ENCODE measurements around the gene ZNF492. TPM values are rescaled to one million over a fixed set of nuclear protein-coding genes. Genes with fewer than 3 reads are reported as not detected.

The ZNF492 gene
- total and polyA plus RNA-seq, 2 donors (not counting 3 experiments of a cell fraction or from before 2014, with no cell fraction given): not detected

- no peak overlapping the region for H3K4me3 ChIP-seq (replicated peaks in 1 of 3; ENCODE audit: insufficient read depth in 1 of 3, low read depth in 1 of 3, low read length in 3 of 3)
- H3K27ac ChIP-seq (ENCODE audit: insufficient read depth, low read depth, low read length): no peak overlapping the region
- no peaks in the 10 kb centered on the region for H3K4me1 ChIP-seq (ENCODE audit: control insufficient read depth, extremely low read depth, insufficient read depth, low read length)
- POLR2A ChIA-PET: no interaction called here
- CTCF ChIA-PET: no interaction called here
- H3K9me3 ChIP-seq (replicated peaks; ENCODE audit: control insufficient read depth, insufficient read depth, low read length): peaks cover 3% of the 10 kb centered on the region
- intact Hi-C loops (cut with micrococcal nuclease): no loop called here
- no peaks in the 10 kb centered on the region for H3K79me2 ChIP-seq (ENCODE audit: control insufficient read depth, insufficient read depth, low read length)
- H3K36me3 ChIP-seq (ENCODE audit: control insufficient read depth in 2 of 2, extremely low read depth in 1 of 2, insufficient read depth in 2 of 2, low read length in 2 of 2): no peaks in the 10 kb centered on the region
- BruUV-seq (replicated peaks): no TSS peak
- H3K4me2 ChIP-seq (ENCODE audit: insufficient read depth, low read length): no peak overlapping the region
- FAIRE-seq (no peak), DNase-seq (ENCODE audit: low read depth, low spot score) (no peak)
- H3K9ac ChIP-seq (replicated peaks; ENCODE audit: extremely low read depth, insufficient read depth, low read length): no peak overlapping the region
- TF ChIP-seq EZH2 (IDR thresholded peaks at IDR 0.05; ENCODE audit: borderline replicate concordance, low read depth, low read length, severe bottlenecking) (no peak), JUN (IDR thresholded peaks at IDR 0.05; ENCODE audit: borderline replicate concordance, insufficient read depth, insufficient read length, low read depth) (no peak), POLR2A (IDR thresholded peaks at IDR 0.05; ENCODE audit: low read depth, low read length) (no peak)
- no peaks in the 10 kb centered on the region for H4K20me1 ChIP-seq (replicated peaks; ENCODE audit: control insufficient read depth, extremely low read depth, insufficient read depth, low read length)
- dilution Hi-C loops (cut with MboI; ENCODE audit: extremely low pct_ligation_motif_present, low sequenced_read_pairs): no loop called here
- H3K9me1 ChIP-seq (replicated peaks; ENCODE audit: control insufficient read depth, extremely low read depth, insufficient read depth, low read length): no peaks in the 10 kb centered on the region
- no peak overlapping the region for H2AFZ ChIP-seq (ENCODE audit: low read depth, low read length)
- no peaks in the 10 kb centered on the region for H3K27me3 ChIP-seq (ENCODE audit: control insufficient read depth in 2 of 2, insufficient read depth in 2 of 2, low read length in 2 of 2)
Observed at GRCh38 chr19:22606954-22607652, 27.0 kb upstream of the ZNF492 start.

- Histone ChIP-seq H3K4me3 (replicated peaks in 1 of 3; ENCODE audit: insufficient read depth in 1 of 3, low read depth in 1 of 3, low read length in 3 of 3) (no peak overlapping the region), H3K4me1 (ENCODE audit: control insufficient read depth, extremely low read depth, insufficient read depth, low read length) (no peaks in the 10 kb centered on the region), H2AFZ (ENCODE audit: low read depth, low read length) (no peak overlapping the region), H3K27ac (ENCODE audit: insufficient read depth, low read depth, low read length) (no peak overlapping the region), H3K9ac (replicated peaks; ENCODE audit: extremely low read depth, insufficient read depth, low read length) (no peak overlapping the region), H3K27me3 (ENCODE audit: control insufficient read depth in 2 of 2, insufficient read depth in 2 of 2, low read length in 2 of 2) (no peaks in the 10 kb centered on the region), H3K36me3 (ENCODE audit: control insufficient read depth in 2 of 2, extremely low read depth in 1 of 2, insufficient read depth in 2 of 2, low read length in 2 of 2) (no peaks in the 10 kb centered on the region), H3K9me1 (replicated peaks; ENCODE audit: control insufficient read depth, extremely low read depth, insufficient read depth, low read length) (no peaks in the 10 kb centered on the region), H3K9me3 (replicated peaks; ENCODE audit: control insufficient read depth, insufficient read depth, low read length) (peaks cover 3% of the 10 kb centered on the region), H3K4me2 (ENCODE audit: insufficient read depth, low read length) (no peak overlapping the region), H3K79me2 (ENCODE audit: control insufficient read depth, insufficient read depth, low read length) (no peaks in the 10 kb centered on the region), H4K20me1 (replicated peaks; ENCODE audit: control insufficient read depth, extremely low read depth, insufficient read depth, low read length) (no peaks in the 10 kb centered on the region)
- no TSS peak for BruUV-seq (replicated peaks)
- intact Hi-C loops (cut with micrococcal nuclease) (no loop called here), dilution Hi-C loops (cut with MboI; ENCODE audit: extremely low pct_ligation_motif_present, low sequenced_read_pairs) (no loop called here)
- TF ChIP-seq JUN (IDR thresholded peaks at IDR 0.05; ENCODE audit: borderline replicate concordance, insufficient read depth, insufficient read length, low read depth): no peak
- TF ChIP-seq MAX (IDR thresholded peaks at IDR 0.05; ENCODE audit: insufficient read depth, insufficient read length): no peak
- no peak for TF ChIP-seq POLR2AphosphoS5 (IDR thresholded peaks at IDR 0.05; ENCODE audit: insufficient read depth, low read depth, low read length)
- TF ChIP-seq MYC (IDR thresholded peaks at IDR 0.05; ENCODE audit: low read depth, low read length): no peak
- ChIA-PET CTCF (no interaction called here), POLR2A (no interaction called here)
- DNase-seq (ENCODE audit: low read depth, low spot score): no peak
- FAIRE-seq: no peak
Observed at GRCh38 chr19:22607653-22608430, 26.3 kb upstream of the ZNF492 start.
